ENCODE data around the gene FCHSD2. TPM values are rescaled to one million over a fixed set of nuclear protein-coding genes. Genes with fewer than 3 reads are reported as not detected.

The FCHSD2 gene
- total RNA-seq, 1 experiment from 2014 or later = 5.7 TPM

GRCh38 chr11:72899238-72899637 lies 242.9 kb downstream of the FCHSD2 start:
- Histone ChIP-seq H3K27me3 (replicated peaks) (no peaks in the 10 kb centered on the region), H3K27ac (no peak overlapping the region), H3K9me3 (replicated peaks) (no peaks in the 10 kb centered on the region), H3K4me1 (replicated peaks) (no peaks in the 10 kb centered on the region), H3K4me3 (no peak overlapping the region), H3K36me3 (no peaks in the 10 kb centered on the region)
- DNase-seq (ENCODE audit: low read depth in 1 of 2, low spot score in 2 of 2) = no peak

GRCh38 chr11:72897506-72897905 lies 244.6 kb downstream of the FCHSD2 start:
- H3K4me3 ChIP-seq = no peak overlapping the region
- H3K27me3 ChIP-seq (replicated peaks) = no peaks in the 10 kb centered on the region
- DNase-seq (ENCODE audit: low read depth in 1 of 2, low spot score in 2 of 2) = no peak
- no peaks in the 10 kb centered on the region for H3K36me3 ChIP-seq
- H3K27ac ChIP-seq = no peak overlapping the region
- no peaks in the 10 kb centered on the region for H3K4me1 ChIP-seq (replicated peaks)
- no peaks in the 10 kb centered on the region for H3K9me3 ChIP-seq (replicated peaks)

- H3K9me3 ChIP-seq (replicated peaks) = no peaks in the 10 kb centered on the region
- no peak overlapping the region for H3K27ac ChIP-seq
- no peak overlapping the region for H3K4me3 ChIP-seq
- H3K27me3 ChIP-seq (replicated peaks) = no peaks in the 10 kb centered on the region
- no peak for DNase-seq (ENCODE audit: low read depth in 1 of 2, low spot score in 2 of 2)
- no peaks in the 10 kb centered on the region for H3K36me3 ChIP-seq
- no peaks in the 10 kb centered on the region for H3K4me1 ChIP-seq (replicated peaks)
Observed at GRCh38 chr11:72896431-72896830, 245.7 kb downstream of the FCHSD2 start.

- no peak overlapping the region for H3K27ac ChIP-seq
- no peak overlapping the region for H3K4me3 ChIP-seq
- no peaks in the 10 kb centered on the region for H3K27me3 ChIP-seq (replicated peaks)
- H3K4me1 ChIP-seq (replicated peaks) = no peaks in the 10 kb centered on the region
- DNase-seq (ENCODE audit: low read depth in 1 of 2, low spot score in 2 of 2) = no peak
- H3K9me3 ChIP-seq (replicated peaks) = no peaks in the 10 kb centered on the region
- H3K36me3 ChIP-seq = no peaks in the 10 kb centered on the region
Observed at GRCh38 chr11:72890881-72891280, 251.2 kb downstream of the FCHSD2 start.

DNA sequence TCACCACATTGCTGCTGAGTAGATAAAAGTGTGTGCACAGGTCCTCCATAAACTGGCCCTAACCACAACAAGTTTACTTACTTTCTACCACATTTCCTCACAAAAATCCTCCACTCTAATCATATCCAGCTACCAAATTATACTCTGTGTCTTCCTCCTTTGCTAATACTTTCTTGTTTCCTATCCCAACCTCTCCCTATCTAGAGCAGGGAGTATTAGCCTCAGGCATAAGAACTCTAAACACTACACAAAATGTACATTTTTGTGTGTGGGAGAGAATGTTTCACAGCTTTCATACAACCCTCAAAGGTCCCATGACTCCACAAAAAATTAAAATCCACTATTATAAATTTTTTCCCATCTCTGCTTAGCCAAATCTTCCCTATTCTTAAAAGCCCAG lies 255.5 kb downstream of the FCHSD2 start:
- Histone ChIP-seq H3K4me1 (replicated peaks) (no peaks in the 10 kb centered on the region), H3K36me3 (no peaks in the 10 kb centered on the region), H3K4me3 (no peak overlapping the region), H3K27me3 (replicated peaks) (no peaks in the 10 kb centered on the region), H3K9me3 (replicated peaks) (no peaks in the 10 kb centered on the region), H3K27ac (no peak overlapping the region)
- DNase-seq (ENCODE audit: low read depth in 1 of 2, low spot score in 2 of 2) = no peak

DNA sequence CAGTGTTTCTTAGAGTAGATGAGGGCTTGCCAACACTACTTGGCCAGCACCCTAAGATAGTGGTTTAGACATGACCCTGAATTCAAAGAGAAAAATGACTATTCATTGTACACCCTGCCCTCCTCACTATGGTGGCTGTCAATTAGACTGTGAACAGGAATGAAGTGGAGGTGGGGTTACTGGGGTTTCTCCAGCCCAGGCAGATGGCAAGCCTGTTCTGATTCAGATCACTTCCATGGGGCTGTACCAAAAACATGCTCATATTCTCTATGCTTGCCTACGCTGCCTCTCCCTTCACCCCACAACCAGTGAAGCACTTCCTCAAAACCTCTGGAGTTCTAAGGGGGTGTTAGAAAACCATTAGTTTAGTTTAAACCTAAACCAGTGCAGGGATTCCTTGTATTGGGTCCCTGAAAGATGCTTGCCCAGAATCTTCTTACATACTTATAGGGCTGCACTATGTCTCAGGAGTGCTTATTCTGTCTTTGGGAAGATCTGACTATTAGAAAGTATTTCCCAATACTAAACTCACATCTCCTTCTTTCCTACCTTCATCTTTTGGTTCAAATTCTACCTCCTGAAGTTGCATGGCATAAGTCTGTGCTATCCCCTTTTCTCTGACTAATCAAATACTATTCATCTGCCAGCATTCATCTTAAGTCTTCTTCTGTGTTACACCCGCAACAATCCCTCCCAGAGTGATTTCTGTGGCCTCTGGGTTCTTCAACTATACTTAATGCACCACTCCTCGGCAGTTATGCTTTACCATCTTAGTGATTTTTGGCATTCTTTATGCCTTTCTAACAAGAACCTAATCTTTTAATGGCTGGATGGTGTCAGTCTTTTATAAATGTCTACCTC lies 256.1 kb downstream of the FCHSD2 start:
- no peaks in the 10 kb centered on the region for H3K27me3 ChIP-seq (replicated peaks)
- no peak overlapping the region for H3K4me3 ChIP-seq
- no peaks in the 10 kb centered on the region for H3K9me3 ChIP-seq (replicated peaks)
- no peak for DNase-seq (ENCODE audit: low read depth in 1 of 2, low spot score in 2 of 2)
- H3K4me1 ChIP-seq (replicated peaks) = no peaks in the 10 kb centered on the region
- H3K36me3 ChIP-seq = no peaks in the 10 kb centered on the region
- no peak overlapping the region for H3K27ac ChIP-seq

- Histone ChIP-seq H3K4me3 (no peak overlapping the region), H3K36me3 (no peaks in the 10 kb centered on the region), H3K9me3 (replicated peaks) (no peaks in the 10 kb centered on the region), H3K27ac (no peak overlapping the region), H3K27me3 (replicated peaks) (no peaks in the 10 kb centered on the region), H3K4me1 (replicated peaks) (no peaks in the 10 kb centered on the region)
- DNase-seq (ENCODE audit: low read depth in 1 of 2, low spot score in 2 of 2) = no peak
Observed at GRCh38 chr11:72876147-72876546, 266.0 kb downstream of the FCHSD2 start.

- no peak for DNase-seq (ENCODE audit: low read depth in 1 of 2, low spot score in 2 of 2)
- Histone ChIP-seq H3K27me3 (replicated peaks) (no peaks in the 10 kb centered on the region), H3K27ac (no peak overlapping the region), H3K4me1 (replicated peaks) (no peaks in the 10 kb centered on the region), H3K9me3 (replicated peaks) (no peaks in the 10 kb centered on the region), H3K36me3 (no peaks in the 10 kb centered on the region), H3K4me3 (no peak overlapping the region)
Observed at GRCh38 chr11:72875736-72876135, 266.4 kb downstream of the FCHSD2 start.

- DNase-seq (ENCODE audit: low read depth in 1 of 2, low spot score in 2 of 2) = no peak
- Histone ChIP-seq H3K9me3 (replicated peaks) (no peaks in the 10 kb centered on the region), H3K27ac (no peak overlapping the region), H3K27me3 (replicated peaks) (no peaks in the 10 kb centered on the region), H3K4me3 (no peak overlapping the region), H3K36me3 (no peaks in the 10 kb centered on the region), H3K4me1 (replicated peaks) (peaks cover 3% of the 10 kb centered on the region; the same call in 1 of the 2 replicates)
Observed at GRCh38 chr11:72872012-72872411, 270.1 kb downstream of the FCHSD2 start.

- H3K9me3 ChIP-seq (replicated peaks) = no peaks in the 10 kb centered on the region
- no peaks in the 10 kb centered on the region for H3K36me3 ChIP-seq
- no peak overlapping the region for H3K4me3 ChIP-seq
- no peak overlapping the region for H3K27ac ChIP-seq
- no peak for DNase-seq (ENCODE audit: low read depth in 1 of 2, low spot score in 2 of 2)
- peaks cover 7% of the 10 kb centered on the region; the same call in 1 of the 2 replicates for H3K4me1 ChIP-seq (replicated peaks)
- H3K27me3 ChIP-seq (replicated peaks) = no peaks in the 10 kb centered on the region
Observed at GRCh38 chr11:72871119-72871518, 271.0 kb downstream of the FCHSD2 start.

DNA sequence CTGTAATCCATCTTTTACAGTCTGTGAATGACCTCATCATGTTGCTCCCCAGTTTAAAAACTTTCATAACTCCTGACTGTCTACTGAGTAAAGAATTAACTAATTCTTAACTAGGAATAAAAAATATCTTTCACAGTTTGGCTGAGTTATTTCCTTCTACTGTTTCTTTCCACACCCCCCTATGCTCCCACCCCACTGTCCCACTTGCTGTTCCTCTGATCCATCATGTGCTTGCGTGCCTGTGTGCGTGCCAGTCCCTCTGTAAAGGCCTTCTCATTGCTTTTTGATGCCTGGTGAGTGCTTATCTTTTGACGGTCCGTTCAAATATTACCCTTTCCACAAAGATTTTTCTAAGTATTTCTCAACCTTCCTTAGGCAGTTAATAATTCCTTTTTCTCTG lies 272.3 kb downstream of the FCHSD2 start:
- Histone ChIP-seq H3K27ac (no peak overlapping the region), H3K4me3 (no peak overlapping the region), H3K36me3 (no peaks in the 10 kb centered on the region), H3K27me3 (replicated peaks) (no peaks in the 10 kb centered on the region), H3K9me3 (replicated peaks) (no peaks in the 10 kb centered on the region), H3K4me1 (replicated peaks) (peaks cover 7% of the 10 kb centered on the region; the same call in 1 of the 2 replicates)
- DNase-seq (ENCODE audit: low read depth in 1 of 2, low spot score in 2 of 2) = no peak

GRCh38 chr11:72867970-72868369 lies 274.1 kb downstream of the FCHSD2 start:
- no peaks in the 10 kb centered on the region for H3K9me3 ChIP-seq (replicated peaks)
- H3K27ac ChIP-seq = no peak overlapping the region
- no peak for DNase-seq (ENCODE audit: low read depth in 1 of 2, low spot score in 2 of 2)
- H3K36me3 ChIP-seq = no peaks in the 10 kb centered on the region
- no peak overlapping the region for H3K4me3 ChIP-seq
- no peaks in the 10 kb centered on the region for H3K27me3 ChIP-seq (replicated peaks)
- peaks cover 7% of the 10 kb centered on the region; the same call in 1 of the 2 replicates for H3K4me1 ChIP-seq (replicated peaks)

DNA sequence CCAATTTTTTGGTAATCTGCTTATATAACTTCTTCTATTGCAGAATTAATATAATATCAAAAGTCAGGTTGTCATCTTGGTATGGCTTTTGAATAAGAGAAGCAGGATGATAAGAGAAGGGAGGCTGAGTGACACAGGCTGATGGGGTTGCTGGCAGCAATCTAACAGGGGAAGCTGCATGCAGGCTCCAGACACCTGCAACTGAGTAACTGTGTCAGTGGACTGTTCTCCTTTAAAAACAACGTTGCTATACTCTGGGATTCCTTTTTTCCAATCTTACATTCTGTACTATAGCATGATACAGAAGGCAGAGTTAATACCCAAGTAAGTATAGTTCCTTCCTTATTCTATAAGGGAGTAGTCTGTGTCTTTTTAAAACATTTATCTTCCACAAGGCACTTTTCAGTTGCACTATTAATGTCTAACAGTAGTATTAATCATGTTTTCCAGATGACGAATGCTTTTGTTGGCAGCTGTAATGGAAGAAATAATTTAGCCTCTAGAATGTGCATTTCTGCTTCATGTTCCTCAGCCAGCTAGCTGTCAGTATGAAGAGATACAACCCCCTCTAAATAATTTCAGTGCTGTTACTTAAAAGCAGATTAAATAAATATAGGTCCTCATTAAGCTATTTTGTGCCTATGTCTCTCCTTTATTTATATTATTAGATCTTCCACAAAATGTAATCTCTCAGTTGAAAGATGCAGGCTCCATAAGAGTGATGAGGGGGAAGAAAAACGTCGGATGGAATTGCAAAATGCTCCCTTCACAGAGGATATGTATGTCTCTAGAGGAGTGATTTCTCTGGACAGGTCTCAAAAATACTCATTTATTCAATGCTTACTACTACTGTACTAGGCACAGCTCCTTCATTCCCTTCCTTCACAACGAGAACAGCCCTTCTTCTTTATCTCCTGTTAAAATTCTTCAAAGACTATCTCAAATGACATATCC lies 277.1 kb downstream of the FCHSD2 start:
- Histone ChIP-seq H3K4me3 (no peak overlapping the region), H3K27me3 (replicated peaks) (no peaks in the 10 kb centered on the region), H3K9me3 (replicated peaks) (no peaks in the 10 kb centered on the region), H3K36me3 (no peaks in the 10 kb centered on the region), H3K27ac (no peak overlapping the region), H3K4me1 (replicated peaks) (peaks cover 7% of the 10 kb centered on the region; the same call in 1 of the 2 replicates)
- DNase-seq (ENCODE audit: low read depth in 1 of 2, low spot score in 2 of 2) = no peak

DNA sequence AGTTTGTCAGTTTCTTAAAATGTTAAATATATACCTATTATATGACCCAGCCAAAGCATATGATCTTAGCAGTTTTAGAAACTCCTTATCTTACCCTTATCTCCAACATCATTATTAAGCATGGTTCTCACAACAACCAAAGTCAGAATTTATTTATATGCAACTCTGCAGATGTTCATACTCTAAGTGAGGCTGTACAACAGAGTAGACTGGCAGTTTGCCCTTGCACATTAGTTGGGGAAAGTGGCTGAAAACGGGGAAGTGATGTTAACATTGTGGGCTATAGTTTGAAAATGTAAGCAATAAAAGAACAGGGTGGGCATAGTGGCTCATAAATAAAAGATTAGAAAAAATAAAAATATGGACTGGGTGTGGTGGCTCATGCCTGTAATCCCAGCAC lies 278.2 kb downstream of the FCHSD2 start:
- H3K36me3 ChIP-seq = no peaks in the 10 kb centered on the region
- H3K9me3 ChIP-seq (replicated peaks) = no peaks in the 10 kb centered on the region
- H3K27me3 ChIP-seq (replicated peaks) = no peaks in the 10 kb centered on the region
- H3K4me3 ChIP-seq = no peak overlapping the region
- H3K27ac ChIP-seq = no peak overlapping the region
- no peak for DNase-seq (ENCODE audit: low read depth in 1 of 2, low spot score in 2 of 2)
- H3K4me1 ChIP-seq (replicated peaks) = peaks cover 7% of the 10 kb centered on the region; the same call in 1 of the 2 replicates

Data from SJSA1 (cell line).